Lung microvascular endothelial cell (primary cell): Measurements from ENCODE around the gene SUPT4H1. TPM values are rescaled to one million over a fixed set of nuclear protein-coding genes. Genes with fewer than 3 reads are reported as not detected.

Experiments used
- DNase-seq, 2 donors: peaks; one replicate each; pipeline versions ENCODE4 v3.0.0 to v3.0.0-alpha.2; 2010; ENCODE audit warnings: low read depth in 2 of 2
- total RNA-seq: library from RNA; depleted of rRNA; stranded (reverse); fragments of >200 nt; gene quantifications from 2 replicates; pipeline ENCODE4 v1.2.1, GENCODE V29; 2014

The SUPT4H1 gene
- total RNA-seq, 1 donor from 2014 or later, result 55.0 TPM

GRCh38 chr17:58306131-58306951 lies 45.7 kb downstream of the SUPT4H1 start:
- no peak for DNase-seq

- no peak for DNase-seq
Observed at GRCh38 chr17:58305626-58306025, 46.4 kb downstream of the SUPT4H1 start.

- DNase-seq, result no peak
Observed at GRCh38 chr17:58304750-58305486, 47.1 kb downstream of the SUPT4H1 start.

GRCh38 chr17:58303971-58304749 lies 47.8 kb downstream of the SUPT4H1 start:
- peak; percentile 43 to 51 for DNase-seq

- no peak for DNase-seq
Observed at GRCh38 chr17:58302919-58303585, 48.9 kb downstream of the SUPT4H1 start.

GRCh38 chr17:58302171-58302918 lies 49.7 kb downstream of the SUPT4H1 start:
- no peak for DNase-seq

GRCh38 chr17:58301504-58302150 lies 50.4 kb downstream of the SUPT4H1 start:
- no peak for DNase-seq

GRCh38 chr17:58300336-58300735 lies 51.7 kb downstream of the SUPT4H1 start:
- no peak for DNase-seq

Other genes with a start within 250 kb of the SUPT4H1 start
- gene OR4D1, start 203.8 kb downstream of the SUPT4H1 start, total RNA-seq, result not detected in 2 replicates
- not detected in 2 replicates for gene OR4D2, start 185.2 kb downstream of the SUPT4H1 start, total RNA-seq
- not detected in 2 replicates for gene EPX, start 159.5 kb downstream of the SUPT4H1 start, total RNA-seq
- 8.1 and 9.6 TPM in 2 replicates for gene MKS1, start 132.9 kb downstream of the SUPT4H1 start, total RNA-seq
- gene LPO, start 113.6 kb downstream of the SUPT4H1 start, total RNA-seq, result not detected in 2 replicates
- gene MPO, start 71.3 kb downstream of the SUPT4H1 start, total RNA-seq, result 0.22 TPM in 1 of 2 replicates, not detected in the other
- under 0.01 TPM in 1 of 2 replicates, not detected in the other for gene TSPOAP1, start 23.4 kb downstream of the SUPT4H1 start, total RNA-seq
- gene RNF43, start 65.3 kb upstream of the SUPT4H1 start, total RNA-seq, result under 0.01 TPM in 1 of 2 replicates, not detected in the other
- under 0.01 TPM in 1 of 2 replicates, not detected in the other for gene HSF5, start 136.2 kb upstream of the SUPT4H1 start, total RNA-seq
- gene MTMR4, start 162.4 kb upstream of the SUPT4H1 start, total RNA-seq, result 22.2 and 29.0 TPM in 2 replicates